OCI-LY1 (cell line): Measurements from ENCODE around the gene TRIO.

Experiments
- H2AFZ ChIP-seq: fragments of 200-600 bp; sonication (generic), shearing (Covaris generic); 2 replicates; pipeline ENCODE4 v1.6.0; 2014; ENCODE audit warnings: antibody characterized with exemption, mild to moderate bottlenecking, low read length
- H3F3A ChIP-seq: fragments of 200-600 bp; sonication (generic), shearing (Covaris generic); 2 replicates; pipeline ENCODE4 v1.6.0; 2014; ENCODE audit warnings: mild to moderate bottlenecking, antibody characterized with exemption, low read length, moderate library complexity; ENCODE audit not compliant: insufficient read depth
- H3K27ac ChIP-seq: fragments of 200-600 bp; sonication (generic); 2 replicates; pipeline ENCODE4 v1.5.1; 2014; ENCODE audit warnings: low read length, mixed run types, mild to moderate bottlenecking, low read depth; ENCODE audit not compliant: poor library complexity, severe bottlenecking
- H3K27me3 ChIP-seq: fragments of 200-600 bp; sonication (generic); 2 replicates; pipeline ENCODE4 v1.6.0; 2014; ENCODE audit warnings: antibody characterized with exemption, mild to moderate bottlenecking, low read length, moderate library complexity; ENCODE audit not compliant: insufficient read depth
- H3K36me3 ChIP-seq: fragments of 200-600 bp; sonication (generic); 2 replicates; pipeline ENCODE4 v1.6.1; 2014; ENCODE audit warnings: mild to moderate bottlenecking, antibody characterized with exemption, low read length, moderate library complexity, mixed read lengths; ENCODE audit not compliant: insufficient read depth
- H3K4me1 ChIP-seq: fragments of 200-600 bp; sonication (generic); 2 replicates; pipeline ENCODE4 v1.5.1; 2014; ENCODE audit warnings: mild to moderate bottlenecking, low read length, moderate library complexity; ENCODE audit not compliant: insufficient read depth, severe bottlenecking
- H3K4me2 ChIP-seq: fragments of 200-600 bp; sonication (generic), shearing (Covaris generic); 2 replicates; pipeline ENCODE4 v1.6.1; 2014; ENCODE audit warnings: low read length
- H3K4me3 ChIP-seq: fragments of 200-600 bp; sonication (generic); 2 replicates; pipeline ENCODE4 v1.5.1; 2014; ENCODE audit warnings: low read length, low read depth, mild to moderate bottlenecking, mixed read lengths; ENCODE audit not compliant: poor library complexity, severe bottlenecking
- H3K79me2 ChIP-seq: fragments of 200-600 bp; shearing (Covaris generic); 2 replicates; pipeline ENCODE4 v1.6.1; 2016; ENCODE audit warnings: mixed run types, low read length, mixed read lengths; ENCODE audit not compliant: insufficient read depth
- H3K9ac ChIP-seq: fragments of 200-600 bp; sonication (generic), shearing (Covaris generic); 2 replicates; pipeline ENCODE4 v1.6.1; 2014; ENCODE audit warnings: mild to moderate bottlenecking, low read length, mixed read lengths
- H3K9me2 ChIP-seq: fragments of 200-600 bp; sonication (generic), shearing (Covaris generic); 2 replicates; pipeline ENCODE4 v1.6.1; 2014; ENCODE audit warnings: low read depth, mild to moderate bottlenecking, low read length, mixed read lengths
- H3K9me3 ChIP-seq: fragments of 200-600 bp; shearing (Covaris generic); 2 replicates; pipeline ENCODE4 v1.6.1; 2014; ENCODE audit warnings: low read length, mixed read lengths
- H4K20me1 ChIP-seq: fragments of 200-600 bp; sonication (generic), shearing (Covaris generic); 2 replicates; pipeline ENCODE4 v1.6.0; 2016; ENCODE audit warnings: mild to moderate bottlenecking, low read length; ENCODE audit not compliant: insufficient read depth
- EZH2 ChIP-seq: fragments of 200-600 bp; sonication (generic), shearing (Covaris generic); IDR thresholded peaks from 2 replicates; pipeline ENCODE4 v1.8.0; 2017; ENCODE audit warnings: borderline replicate concordance, mixed run types, mild to moderate bottlenecking, antibody characterized with exemption, low read length, moderate library complexity, mixed read lengths
- TF ChIP-seq, protein P1 (sequence below): fragments of 200-600 bp; sonication (generic), shearing (Covaris generic); IDR thresholded peaks from 2 replicates; pipeline ENCODE4 v1.5.1; 2017; ENCODE audit warnings: mild to moderate bottlenecking, antibody characterized with exemption, low read length, moderate library complexity, mixed read lengths

The TRIO gene

DNA sequence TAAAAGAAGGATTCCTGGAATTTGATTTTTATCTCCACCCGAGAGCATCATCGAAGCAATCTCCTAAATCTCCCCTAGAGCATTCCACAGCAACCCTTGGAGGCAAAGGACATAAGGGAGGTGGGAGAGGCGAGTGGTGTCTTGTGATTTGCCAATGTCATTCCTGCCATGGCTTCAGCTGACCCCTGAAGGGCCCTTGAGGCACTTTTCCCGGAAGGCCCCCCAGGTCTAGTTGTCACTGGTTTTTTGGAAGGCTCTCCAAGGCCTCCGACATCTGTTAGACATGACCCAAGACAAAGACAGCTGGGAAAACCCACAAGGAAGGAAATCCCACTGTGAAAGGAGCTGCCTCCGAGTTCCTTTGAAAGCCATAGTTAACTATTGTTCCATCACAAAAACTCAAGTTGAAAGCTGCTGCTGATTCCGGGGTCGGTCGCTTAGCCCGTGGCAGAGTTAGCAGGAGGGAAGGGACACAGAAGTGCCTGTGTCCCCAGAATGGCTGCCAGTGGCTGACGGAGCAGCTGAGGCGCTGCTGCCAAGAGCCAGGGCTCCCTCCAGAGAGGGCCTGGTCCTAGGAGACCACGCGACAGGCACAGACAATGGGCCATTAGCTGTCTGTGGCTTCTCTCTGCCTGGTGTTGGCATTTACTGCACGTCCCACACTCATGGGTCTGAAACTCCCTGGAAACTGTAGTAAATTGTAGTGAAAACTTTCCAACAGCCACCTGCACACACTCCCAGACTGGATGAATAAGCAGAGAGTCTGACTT lies 24.4 kb upstream of the TRIO start:
- Histone ChIP-seq H3K9me2 (no peaks in the 10 kb centered on the region), H3K79me2 (no peaks in the 10 kb centered on the region), H3F3A (no peaks in the 10 kb centered on the region), H4K20me1 (no peaks in the 10 kb centered on the region), H3K9me3 (no peaks in the 10 kb centered on the region), H3K27me3 (no peaks in the 10 kb centered on the region), H3K9ac (no peak overlapping the region), H3K27ac (no peak overlapping the region), H3K4me3 (no peak overlapping the region), H2AFZ (no peak overlapping the region), H3K4me2 (no peak overlapping the region), H3K4me1 (no peaks in the 10 kb centered on the region), H3K36me3 (no peaks in the 10 kb centered on the region)
- no peak for TF ChIP-seq EZH2

DNA sequence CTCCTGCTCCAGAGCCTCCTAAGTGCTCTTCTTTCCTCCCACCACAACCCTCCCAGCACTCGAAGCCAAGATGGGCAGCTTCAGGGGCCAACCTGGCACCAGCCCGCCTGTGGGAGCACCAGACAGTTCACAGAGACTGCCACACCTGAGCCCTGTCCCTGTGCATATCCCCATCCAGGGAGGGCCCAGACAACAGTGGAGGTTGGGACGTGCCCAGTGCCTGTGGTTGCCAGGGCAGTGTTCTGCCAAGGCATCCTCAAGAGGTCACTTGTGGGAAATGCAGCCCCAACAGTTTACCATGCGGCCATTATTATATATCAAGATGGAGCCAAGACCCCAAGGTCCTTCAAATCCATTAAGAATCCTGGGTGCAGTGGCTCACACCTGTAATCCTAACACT lies 23.0 kb upstream of the TRIO start:
- Histone ChIP-seq H3K4me2 (no peak overlapping the region), H3K27ac (no peak overlapping the region)

DNA sequence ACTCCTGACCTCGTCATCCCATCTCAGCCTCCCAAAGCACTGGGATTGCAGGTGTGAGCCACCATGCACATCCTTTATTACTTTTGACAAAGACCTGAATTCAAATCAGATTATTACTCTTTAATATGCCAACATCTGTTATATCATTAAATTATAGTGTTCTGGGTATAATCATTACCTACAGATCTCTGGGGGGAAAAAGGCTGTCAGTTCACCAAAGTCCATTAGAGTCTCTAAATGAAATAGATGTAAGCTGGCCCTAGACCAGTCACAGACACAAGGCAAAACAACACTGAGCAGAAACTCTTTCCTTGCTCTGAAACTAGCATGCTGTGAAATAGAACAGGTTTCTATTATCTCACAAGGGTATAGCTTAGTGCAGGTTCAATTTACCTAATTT lies 21.6 kb upstream of the TRIO start:
- Histone ChIP-seq H3K27ac (no peak overlapping the region), H3K9ac (no peak overlapping the region), H3K4me3 (no peak overlapping the region), H3K9me3 (no peaks in the 10 kb centered on the region), H4K20me1 (no peaks in the 10 kb centered on the region), H3F3A (no peaks in the 10 kb centered on the region), H3K4me1 (no peaks in the 10 kb centered on the region), H2AFZ (no peak overlapping the region), H3K27me3 (no peaks in the 10 kb centered on the region), H3K4me2 (no peak overlapping the region), H3K9me2 (no peaks in the 10 kb centered on the region), H3K36me3 (no peaks in the 10 kb centered on the region), H3K79me2 (no peaks in the 10 kb centered on the region)
- TF ChIP-seq, protein P1, sequence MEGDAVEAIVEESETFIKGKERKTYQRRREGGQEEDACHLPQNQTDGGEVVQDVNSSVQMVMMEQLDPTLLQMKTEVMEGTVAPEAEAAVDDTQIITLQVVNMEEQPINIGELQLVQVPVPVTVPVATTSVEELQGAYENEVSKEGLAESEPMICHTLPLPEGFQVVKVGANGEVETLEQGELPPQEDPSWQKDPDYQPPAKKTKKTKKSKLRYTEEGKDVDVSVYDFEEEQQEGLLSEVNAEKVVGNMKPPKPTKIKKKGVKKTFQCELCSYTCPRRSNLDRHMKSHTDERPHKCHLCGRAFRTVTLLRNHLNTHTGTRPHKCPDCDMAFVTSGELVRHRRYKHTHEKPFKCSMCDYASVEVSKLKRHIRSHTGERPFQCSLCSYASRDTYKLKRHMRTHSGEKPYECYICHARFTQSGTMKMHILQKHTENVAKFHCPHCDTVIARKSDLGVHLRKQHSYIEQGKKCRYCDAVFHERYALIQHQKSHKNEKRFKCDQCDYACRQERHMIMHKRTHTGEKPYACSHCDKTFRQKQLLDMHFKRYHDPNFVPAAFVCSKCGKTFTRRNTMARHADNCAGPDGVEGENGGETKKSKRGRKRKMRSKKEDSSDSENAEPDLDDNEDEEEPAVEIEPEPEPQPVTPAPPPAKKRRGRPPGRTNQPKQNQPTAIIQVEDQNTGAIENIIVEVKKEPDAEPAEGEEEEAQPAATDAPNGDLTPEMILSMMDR, result no peak
- TF ChIP-seq EZH2, result no peak

More for the DNA sequence above, 23.0 kb upstream of the TRIO start:
- Histone ChIP-seq H3K9ac (no peak overlapping the region), H3K36me3 (no peaks in the 10 kb centered on the region), H3F3A (no peaks in the 10 kb centered on the region), H3K79me2 (no peaks in the 10 kb centered on the region), H3K4me1 (no peaks in the 10 kb centered on the region), H2AFZ (no peak overlapping the region), H3K4me3 (no peak overlapping the region), H4K20me1 (no peaks in the 10 kb centered on the region), H3K27me3 (no peaks in the 10 kb centered on the region), H3K9me2 (no peaks in the 10 kb centered on the region), H3K9me3 (no peaks in the 10 kb centered on the region)
- TF ChIP-seq, protein P1, result no peak
- TF ChIP-seq EZH2, result no peak

DNA sequence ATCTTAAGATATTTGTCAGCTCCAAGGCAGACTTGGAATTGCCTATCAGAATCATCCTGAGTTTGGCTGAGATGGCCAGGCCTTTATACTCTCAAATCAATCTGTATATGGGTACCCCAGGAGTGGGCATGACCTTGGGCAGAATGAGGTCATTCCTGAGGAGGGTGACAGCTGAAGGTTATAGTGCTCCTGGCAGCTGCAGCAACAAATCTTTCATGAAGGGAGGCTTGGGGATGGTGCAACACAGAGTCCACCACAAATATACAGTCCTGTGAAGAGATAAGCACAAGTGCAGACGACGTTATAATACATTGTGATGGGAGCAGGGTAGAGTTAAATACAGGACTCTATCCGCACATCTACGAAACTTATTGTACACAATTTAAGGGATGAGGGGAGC lies 21.1 kb upstream of the TRIO start:
- TF ChIP-seq EZH2, result no peak
- TF ChIP-seq, protein P1, result no peak
- Histone ChIP-seq H3K9me2 (no peaks in the 10 kb centered on the region), H3K4me3 (no peak overlapping the region), H3K4me1 (no peaks in the 10 kb centered on the region), H2AFZ (no peak overlapping the region), H3K9ac (no peak overlapping the region), H3K4me2 (no peak overlapping the region), H3K27me3 (no peaks in the 10 kb centered on the region), H3K9me3 (no peaks in the 10 kb centered on the region), H4K20me1 (no peaks in the 10 kb centered on the region), H3K36me3 (no peaks in the 10 kb centered on the region), H3F3A (no peaks in the 10 kb centered on the region), H3K27ac (no peak overlapping the region), H3K79me2 (no peaks in the 10 kb centered on the region)
